Activated effector memory CD4-positive, alpha-beta T cell treated with anti-CD3 and anti-CD28 coated beads, Interleukin-2, amount 50 U/mL, for 16 hours (primary cell): ENCODE measurements around the gene TCF25.
"Not testable (repeated sequence)": the region's sequence is repeated elsewhere in the genome, so short reads cannot be mapped to it uniquely, and the experiment has no call there.

ENCODE experiments used
- DNase-seq: peaks from one replicate; pipeline ENCODE4 v3.0.0-alpha.2; 2020

Gene TCF25

DNA sequence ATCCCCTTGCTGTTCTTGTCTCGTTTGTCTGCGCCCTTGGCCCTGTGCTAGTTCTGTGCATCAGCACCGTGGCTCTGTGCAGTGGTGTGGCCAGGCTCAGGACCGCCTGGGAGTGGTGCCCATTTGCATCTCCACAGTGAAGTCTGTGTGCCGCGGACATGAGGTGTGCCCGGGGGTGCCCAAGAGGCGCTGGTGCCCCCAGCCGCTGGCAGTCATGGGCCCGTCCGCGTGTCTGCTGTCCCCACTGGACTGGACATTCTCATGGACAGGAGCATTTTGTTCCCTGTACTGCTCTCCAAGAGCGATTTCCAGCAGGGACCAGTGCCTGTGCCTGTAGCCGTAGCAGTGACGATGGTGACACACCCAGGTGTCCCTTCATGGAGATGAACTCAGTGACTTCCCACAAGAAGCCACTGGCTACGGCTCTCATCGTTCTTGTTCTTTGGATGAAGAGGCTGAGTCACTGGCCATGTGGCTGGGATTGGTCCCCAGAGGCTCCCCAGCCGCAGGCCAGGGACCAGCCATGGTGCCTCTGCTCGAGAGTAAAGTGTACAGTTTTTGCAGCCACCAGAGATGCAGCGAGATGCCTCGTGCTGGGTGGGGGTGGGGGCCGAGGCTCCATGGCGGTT is 32.2 kb downstream of the TCF25 start:
- no peak for DNase-seq

GRCh38 chr16:89906140-89907025 is 33.0 kb downstream of the TCF25 start:
- DNase-seq = no peak

GRCh38 chr16:89907055-89907814 is 33.8 kb downstream of the TCF25 start:
- no peak for DNase-seq

DNA sequence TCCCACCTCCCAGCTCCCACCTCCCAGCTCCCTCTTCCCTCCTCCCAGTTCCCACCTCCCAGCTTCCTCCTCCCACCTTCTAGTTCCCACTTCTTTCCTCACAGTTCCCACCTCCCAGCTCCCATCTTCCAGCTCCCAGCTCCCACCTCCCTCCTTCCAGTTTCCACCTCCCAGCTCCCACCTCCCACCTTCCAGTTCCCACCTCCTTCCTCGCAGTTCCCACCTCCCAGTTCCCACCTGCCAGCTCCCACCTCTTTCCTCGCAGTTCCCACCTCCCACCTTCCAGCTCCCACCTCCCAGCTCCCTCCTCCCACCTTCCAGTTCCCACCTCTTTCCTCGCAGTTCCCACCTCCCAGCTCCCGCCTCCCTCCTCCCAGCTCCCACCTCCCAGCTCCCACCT is 34.8 kb downstream of the TCF25 start:
- DNase-seq = no peak

GRCh38 chr16:89909777-89910716 is 36.7 kb downstream of the TCF25 start:
- DNase-seq = peak; percentile 89

- no peak for DNase-seq
Observed at GRCh38 chr16:89910717-89911354, 37.4 kb downstream of the TCF25 start.

- no peak for DNase-seq
Observed at GRCh38 chr16:89911375-89911774, 38.0 kb downstream of the TCF25 start.

- no peak for DNase-seq
Observed at GRCh38 chr16:89912143-89912542, 38.8 kb downstream of the TCF25 start.

- DNase-seq = no peak
Observed at GRCh38 chr16:89912627-89913026, 39.2 kb downstream of the TCF25 start.

GRCh38 chr16:89913408-89914387 is 40.3 kb downstream of the TCF25 start:
- DNase-seq = no peak

DNA sequence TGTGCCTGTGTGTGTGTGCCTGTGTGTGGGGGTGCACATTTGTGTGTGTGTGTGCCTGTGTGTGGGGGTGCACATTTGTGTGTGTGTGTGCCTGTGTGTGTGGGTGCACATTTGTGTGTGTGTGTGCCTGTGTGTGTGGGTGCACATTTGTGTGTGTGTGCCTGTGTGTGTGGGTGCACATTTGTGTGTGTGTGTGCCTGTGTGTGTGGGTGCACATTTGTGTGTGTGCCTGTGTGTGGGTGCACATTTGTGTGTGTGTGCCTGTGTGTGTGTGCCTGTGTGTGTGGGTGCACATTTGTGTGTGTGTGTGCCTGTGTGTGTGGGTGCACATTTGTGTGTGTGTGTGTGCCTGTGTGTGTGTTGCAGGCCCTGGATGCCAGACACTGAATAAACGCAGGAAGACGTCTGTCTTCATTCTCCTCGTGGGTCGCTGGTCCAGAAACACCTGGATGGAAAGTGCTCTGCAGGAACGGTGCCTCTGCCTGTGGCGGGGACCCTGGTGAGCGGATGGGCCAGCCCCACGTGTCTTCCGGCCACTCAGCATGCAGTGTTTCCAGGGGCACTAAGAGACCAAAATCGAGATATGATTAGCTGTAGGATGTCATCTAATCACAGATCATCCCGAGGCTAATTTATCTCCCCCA is 41.4 kb downstream of the TCF25 start:
- DNase-seq = not testable (repeated sequence)

DNA sequence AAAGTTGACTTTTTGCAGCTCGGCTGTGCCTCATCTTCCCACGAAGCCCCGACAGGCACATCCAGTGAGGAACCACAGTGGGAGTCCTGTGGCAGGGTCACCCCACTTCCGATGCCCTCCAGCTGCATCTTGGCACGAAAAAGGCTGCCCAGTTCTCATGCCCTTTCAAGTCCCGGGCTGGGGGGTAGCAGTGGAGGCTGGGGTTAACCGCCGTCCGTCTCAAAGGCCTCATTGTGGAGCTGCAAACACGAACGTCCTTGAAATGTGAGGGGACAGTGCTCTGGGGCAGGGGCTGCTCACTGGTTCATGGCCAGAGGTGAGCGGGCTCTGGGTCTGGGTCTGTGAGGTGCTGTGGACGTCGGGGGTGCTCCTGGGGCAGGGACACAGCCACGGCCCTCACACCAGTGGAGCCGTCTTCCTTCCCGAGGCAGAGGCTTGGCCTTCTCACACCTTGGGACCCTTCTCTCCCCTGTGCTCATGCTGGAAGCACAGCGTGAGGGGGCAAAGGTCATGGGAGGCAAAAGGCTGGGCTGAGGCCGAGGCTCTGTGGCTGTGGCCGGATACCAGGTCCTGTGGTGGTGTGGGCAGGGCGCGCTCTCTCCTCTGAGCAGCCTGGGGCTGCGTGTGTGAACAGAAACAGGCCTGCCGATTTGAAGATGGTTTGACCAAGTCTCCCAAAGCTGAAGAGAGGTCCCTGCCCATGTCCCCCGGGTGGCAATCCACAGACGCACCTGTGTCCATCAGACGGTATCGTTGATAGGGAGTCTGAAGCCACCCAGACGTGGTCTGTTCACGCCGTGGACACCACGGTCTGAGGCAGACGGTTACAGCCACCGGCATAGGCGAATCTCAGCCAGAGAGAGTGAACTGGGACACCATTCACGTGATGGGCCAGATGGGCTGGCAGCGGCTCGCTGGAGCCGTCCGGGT is 42.2 kb downstream of the TCF25 start:
- no peak for DNase-seq

- DNase-seq = peak; percentile 90
Observed at GRCh38 chr16:89917773-89918452, 44.5 kb downstream of the TCF25 start.

DNA sequence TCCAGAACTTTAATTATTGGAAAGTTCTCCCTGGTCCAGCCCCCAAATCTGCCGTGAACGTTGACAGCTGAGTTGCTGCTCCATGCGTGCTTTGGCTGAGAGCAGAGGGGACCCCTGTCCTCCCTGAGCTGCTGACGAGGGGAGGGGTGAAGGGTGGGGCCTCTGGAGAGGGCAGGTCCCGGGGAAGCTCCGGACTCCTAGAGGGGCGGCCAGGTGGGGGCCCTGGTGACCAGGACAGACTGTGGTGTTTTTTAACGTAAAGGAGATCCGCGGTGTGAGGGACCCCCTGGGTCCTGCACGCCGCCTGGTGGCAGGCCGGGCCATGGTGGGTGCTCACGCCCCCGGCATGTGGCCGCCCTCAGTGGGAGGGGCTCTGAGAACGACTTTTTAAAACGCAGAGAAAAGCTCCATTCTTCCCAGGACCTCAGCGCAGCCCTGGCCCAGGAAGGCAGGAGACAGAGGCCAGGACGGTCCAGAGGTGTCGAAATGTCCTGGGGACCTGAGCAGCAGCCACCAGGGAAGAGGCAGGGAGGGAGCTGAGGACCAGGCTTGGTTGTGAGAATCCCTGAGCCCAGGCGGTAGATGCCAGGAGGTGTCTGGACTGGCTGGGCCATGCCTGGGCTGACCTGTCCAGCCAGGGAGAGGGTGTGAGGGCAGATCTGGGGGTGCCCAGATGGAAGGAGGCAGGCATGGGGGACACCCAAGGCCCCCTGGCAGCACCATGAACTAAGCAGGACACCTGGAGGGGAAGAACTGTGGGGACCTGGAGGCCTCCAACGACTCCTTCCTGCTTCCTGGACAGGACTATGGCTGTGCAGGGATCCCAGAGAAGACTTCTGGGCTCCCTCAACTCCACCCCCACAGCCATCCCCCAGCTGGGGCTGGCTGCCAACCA is 45.3 kb downstream of the TCF25 start, which contains the start of gene MC1R:
TSS of gene MC1R (plus strand) at position 410 of the 895 bp plus-strand sequence. CDS start at position 807, 397 bp downstream.
- no peak for DNase-seq

DNA sequence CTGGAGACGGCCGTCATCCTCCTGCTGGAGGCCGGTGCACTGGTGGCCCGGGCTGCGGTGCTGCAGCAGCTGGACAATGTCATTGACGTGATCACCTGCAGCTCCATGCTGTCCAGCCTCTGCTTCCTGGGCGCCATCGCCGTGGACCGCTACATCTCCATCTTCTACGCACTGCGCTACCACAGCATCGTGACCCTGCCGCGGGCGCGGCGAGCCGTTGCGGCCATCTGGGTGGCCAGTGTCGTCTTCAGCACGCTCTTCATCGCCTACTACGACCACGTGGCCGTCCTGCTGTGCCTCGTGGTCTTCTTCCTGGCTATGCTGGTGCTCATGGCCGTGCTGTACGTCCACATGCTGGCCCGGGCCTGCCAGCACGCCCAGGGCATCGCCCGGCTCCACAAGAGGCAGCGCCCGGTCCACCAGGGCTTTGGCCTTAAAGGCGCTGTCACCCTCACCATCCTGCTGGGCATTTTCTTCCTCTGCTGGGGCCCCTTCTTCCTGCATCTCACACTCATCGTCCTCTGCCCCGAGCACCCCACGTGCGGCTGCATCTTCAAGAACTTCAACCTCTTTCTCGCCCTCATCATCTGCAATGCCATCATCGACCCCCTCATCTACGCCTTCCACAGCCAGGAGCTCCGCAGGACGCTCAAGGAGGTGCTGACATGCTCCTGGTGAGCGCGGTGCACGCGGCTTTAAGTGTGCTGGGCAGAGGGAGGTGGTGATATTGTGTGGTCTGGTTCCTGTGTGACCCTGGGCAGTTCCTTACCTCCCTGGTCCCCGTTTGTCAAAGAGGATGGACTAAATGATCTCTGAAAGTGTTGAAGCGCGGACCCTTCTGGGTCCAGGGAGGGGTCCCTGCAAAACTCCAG is 46.4 kb downstream of the TCF25 start:
- DNase-seq = no peak

DNA sequence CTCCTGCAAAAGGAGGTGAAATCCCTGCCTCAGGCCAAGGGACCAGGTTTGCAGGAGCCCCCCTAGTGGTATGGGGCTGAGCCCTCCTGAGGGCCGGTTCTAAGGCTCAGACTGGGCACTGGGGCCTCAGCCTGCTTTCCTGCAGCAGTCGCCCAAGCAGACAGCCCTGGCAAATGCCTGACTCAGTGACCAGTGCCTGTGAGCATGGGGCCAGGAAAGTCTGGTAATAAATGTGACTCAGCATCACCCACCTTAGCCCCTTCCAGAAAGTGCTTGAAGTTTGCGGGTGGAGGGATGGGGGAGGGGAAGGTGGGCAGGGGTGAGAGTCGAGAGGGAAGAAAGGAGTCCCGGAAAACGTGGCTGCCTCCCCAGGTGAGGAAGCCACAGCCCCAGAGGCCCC is 47.3 kb downstream of the TCF25 start:
- DNase-seq = no peak
